ENCODE measurements around the gene HYDIN.

HYDIN gene

DNA sequence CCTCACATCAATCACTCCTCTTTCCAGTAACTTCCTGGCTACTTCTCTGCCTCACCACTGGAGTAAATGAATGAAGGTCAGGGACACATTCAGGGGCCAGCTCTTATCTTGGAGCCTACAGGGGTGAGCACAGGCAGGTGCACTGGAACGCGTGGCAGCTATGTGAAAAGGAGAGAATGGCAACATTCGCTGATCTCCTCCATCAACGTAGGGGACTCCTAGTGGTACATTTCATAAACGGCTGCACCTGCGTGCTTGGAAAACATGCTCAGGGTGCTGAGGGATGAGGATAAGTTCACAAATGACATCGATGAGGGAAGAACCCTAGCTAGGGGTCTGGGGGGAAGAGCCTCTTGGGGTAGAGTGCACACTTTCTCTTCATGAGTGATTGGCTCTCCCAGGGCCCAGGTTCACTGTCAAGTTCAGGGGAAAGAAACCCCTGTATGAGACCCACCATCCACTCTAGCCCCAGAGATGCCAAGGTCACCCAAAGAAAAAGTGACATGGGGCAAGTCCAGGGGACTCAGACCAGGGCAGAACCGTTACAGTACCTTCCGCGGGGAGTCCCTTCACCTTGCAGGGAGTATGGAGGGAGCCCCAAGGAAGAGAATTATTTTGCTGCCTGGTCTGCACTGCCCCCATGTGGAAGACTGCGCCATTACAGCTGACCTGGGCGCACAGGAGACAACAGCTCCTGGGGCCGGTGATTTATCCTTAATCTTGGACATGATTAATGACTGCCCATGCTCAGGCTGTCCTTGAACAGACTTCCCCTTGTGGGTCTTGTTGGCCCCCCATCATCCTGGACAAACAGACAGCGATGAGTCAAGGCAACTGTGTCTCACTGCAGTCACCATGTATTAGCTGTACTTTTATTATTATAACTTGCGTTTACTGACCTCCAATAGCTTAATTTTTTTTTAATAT is 459.6 kb downstream of the HYDIN start:
- Histone ChIP-seq H3K79me2 (ENCODE audit: low read length) (no peaks in the 10 kb centered on the region), H3K27ac (ENCODE audit: low read length) (no peak overlapping the region), H2AFZ (ENCODE audit: low read depth, low read length) (no peak overlapping the region), H3K4me1 (ENCODE audit: low read length) (no peaks in the 10 kb centered on the region), H3K36me3 (replicated peaks; ENCODE audit: low read depth, low read length) (peaks cover 13% of the 10 kb centered on the region), H3K27me3 (ENCODE audit: low read depth, low read length) (no peaks in the 10 kb centered on the region), H3K4me2 (ENCODE audit: low read length) (no peak overlapping the region), H3K4me3 (ENCODE audit: low read length) (no peak overlapping the region), H3K9me3 (ENCODE audit: insufficient read depth, low read length) (no peaks in the 10 kb centered on the region), H3K9ac (ENCODE audit: low read length) (no peak overlapping the region), H4K20me1 (ENCODE audit: insufficient read depth, low read length) (no peaks in the 10 kb centered on the region)
- TF ChIP-seq, protein P1, sequence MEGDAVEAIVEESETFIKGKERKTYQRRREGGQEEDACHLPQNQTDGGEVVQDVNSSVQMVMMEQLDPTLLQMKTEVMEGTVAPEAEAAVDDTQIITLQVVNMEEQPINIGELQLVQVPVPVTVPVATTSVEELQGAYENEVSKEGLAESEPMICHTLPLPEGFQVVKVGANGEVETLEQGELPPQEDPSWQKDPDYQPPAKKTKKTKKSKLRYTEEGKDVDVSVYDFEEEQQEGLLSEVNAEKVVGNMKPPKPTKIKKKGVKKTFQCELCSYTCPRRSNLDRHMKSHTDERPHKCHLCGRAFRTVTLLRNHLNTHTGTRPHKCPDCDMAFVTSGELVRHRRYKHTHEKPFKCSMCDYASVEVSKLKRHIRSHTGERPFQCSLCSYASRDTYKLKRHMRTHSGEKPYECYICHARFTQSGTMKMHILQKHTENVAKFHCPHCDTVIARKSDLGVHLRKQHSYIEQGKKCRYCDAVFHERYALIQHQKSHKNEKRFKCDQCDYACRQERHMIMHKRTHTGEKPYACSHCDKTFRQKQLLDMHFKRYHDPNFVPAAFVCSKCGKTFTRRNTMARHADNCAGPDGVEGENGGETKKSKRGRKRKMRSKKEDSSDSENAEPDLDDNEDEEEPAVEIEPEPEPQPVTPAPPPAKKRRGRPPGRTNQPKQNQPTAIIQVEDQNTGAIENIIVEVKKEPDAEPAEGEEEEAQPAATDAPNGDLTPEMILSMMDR (IDR thresholded peaks at IDR 0.05; ENCODE audit: low read depth, low read length), result peak; percentile 86
- TF ChIP-seq EZH2phosphoT487 (IDR thresholded peaks at IDR 0.05; ENCODE audit: low read depth), result no peak

DNA sequence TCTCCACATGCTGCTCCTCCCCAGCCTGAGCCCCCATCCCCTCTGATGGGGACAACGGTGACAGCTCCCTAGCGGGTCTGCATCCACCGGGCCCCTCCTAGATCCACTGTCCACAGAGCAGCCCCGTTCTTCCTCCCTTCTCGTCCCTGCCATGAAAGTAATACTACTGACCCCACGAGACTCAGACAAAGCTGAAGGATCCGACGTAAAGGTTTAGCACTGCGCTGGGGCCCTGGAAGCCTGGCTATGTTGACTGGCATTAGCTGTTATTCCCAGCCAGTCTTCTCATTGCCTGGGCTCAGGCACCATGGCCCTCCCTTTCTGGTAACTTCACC is 460.3 kb downstream of the HYDIN start:
- Histone ChIP-seq H4K20me1 (ENCODE audit: insufficient read depth, low read length) (no peaks in the 10 kb centered on the region), H3K79me2 (ENCODE audit: low read length) (no peaks in the 10 kb centered on the region), H3K9me3 (ENCODE audit: insufficient read depth, low read length) (no peaks in the 10 kb centered on the region), H3K9ac (ENCODE audit: low read length) (no peak overlapping the region), H3K4me3 (ENCODE audit: low read length) (no peak overlapping the region), H3K36me3 (replicated peaks; ENCODE audit: low read depth, low read length) (peaks cover 13% of the 10 kb centered on the region), H3K4me2 (ENCODE audit: low read length) (no peak overlapping the region), H3K4me1 (ENCODE audit: low read length) (no peaks in the 10 kb centered on the region), H3K27me3 (ENCODE audit: low read depth, low read length) (no peaks in the 10 kb centered on the region), H3K27ac (ENCODE audit: low read length) (no peak overlapping the region), H2AFZ (ENCODE audit: low read depth, low read length) (no peak overlapping the region)
- TF ChIP-seq EZH2phosphoT487 (IDR thresholded peaks at IDR 0.05; ENCODE audit: low read depth), result no peak
- TF ChIP-seq, protein P1 (IDR thresholded peaks at IDR 0.05; ENCODE audit: low read depth, low read length), result no peak

DNA sequence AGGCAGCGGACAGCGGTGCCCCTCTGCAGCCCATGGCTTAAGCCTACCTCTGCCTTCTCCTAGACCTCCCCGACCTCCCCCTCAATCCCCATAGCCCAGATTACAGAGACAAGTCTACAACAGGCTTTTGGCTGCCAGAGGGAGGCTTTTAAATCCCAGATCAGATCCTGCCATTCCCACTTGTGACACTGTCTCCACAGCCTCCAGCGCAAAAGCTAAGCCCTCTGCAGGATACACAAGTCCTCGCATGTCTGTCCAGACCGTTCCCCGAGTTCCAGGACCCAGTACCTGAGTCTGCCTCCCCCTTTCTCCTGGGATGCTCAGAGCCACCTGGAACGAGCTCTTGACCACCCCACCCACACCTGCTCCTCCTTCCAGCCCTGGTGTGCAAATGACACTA is 460.8 kb downstream of the HYDIN start:
- H3K27me3 ChIP-seq (ENCODE audit: low read depth, low read length), result no peaks in the 10 kb centered on the region
- peaks cover 13% of the 10 kb centered on the region for H3K36me3 ChIP-seq (replicated peaks; ENCODE audit: low read depth, low read length)
- H3K4me2 ChIP-seq (ENCODE audit: low read length), result no peak overlapping the region
- no peak overlapping the region for H3K4me3 ChIP-seq (ENCODE audit: low read length)
- no peaks in the 10 kb centered on the region for H4K20me1 ChIP-seq (ENCODE audit: insufficient read depth, low read length)
- no peak overlapping the region for H3K27ac ChIP-seq (ENCODE audit: low read length)
- no peaks in the 10 kb centered on the region for H3K4me1 ChIP-seq (ENCODE audit: low read length)
- no peaks in the 10 kb centered on the region for H3K79me2 ChIP-seq (ENCODE audit: low read length)
- H3K9ac ChIP-seq (ENCODE audit: low read length), result no peak overlapping the region
- no peak overlapping the region for H2AFZ ChIP-seq (ENCODE audit: low read depth, low read length)
- no peak for TF ChIP-seq EZH2phosphoT487 (IDR thresholded peaks at IDR 0.05; ENCODE audit: low read depth)
- TF ChIP-seq, protein P1 (IDR thresholded peaks at IDR 0.05; ENCODE audit: low read depth, low read length), result no peak
- H3K9me3 ChIP-seq (ENCODE audit: insufficient read depth, low read length), result no peaks in the 10 kb centered on the region

DNA sequence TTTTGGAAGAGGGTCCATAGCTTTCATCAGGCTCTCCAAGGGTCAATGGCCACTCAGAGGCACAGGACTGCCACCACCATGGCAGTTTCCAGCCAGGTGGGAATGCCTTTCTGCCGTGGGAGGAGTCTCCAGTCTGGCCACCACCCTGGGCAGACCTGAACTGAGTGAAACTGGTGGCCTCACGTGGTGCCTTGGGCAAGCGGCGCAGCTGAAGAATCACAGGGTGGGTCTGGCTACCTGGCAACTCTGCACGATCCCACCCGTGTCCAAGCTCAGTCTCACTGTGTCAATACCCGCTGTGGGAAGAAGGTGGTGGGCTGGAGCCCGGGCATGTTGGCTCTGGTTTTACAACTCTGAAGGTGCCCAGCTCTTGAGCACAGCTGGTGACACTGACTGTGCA is 461.4 kb downstream of the HYDIN start:
- no peak overlapping the region for H3K4me3 ChIP-seq (ENCODE audit: low read length)
- TF ChIP-seq, protein P1 (IDR thresholded peaks at IDR 0.05; ENCODE audit: low read depth, low read length), result no peak
- no peak for TF ChIP-seq EZH2phosphoT487 (IDR thresholded peaks at IDR 0.05; ENCODE audit: low read depth)
- H3K4me2 ChIP-seq (ENCODE audit: low read length), result no peak overlapping the region
- no peak overlapping the region for H3K27ac ChIP-seq (ENCODE audit: low read length)
- H3K9me3 ChIP-seq (ENCODE audit: insufficient read depth, low read length), result no peaks in the 10 kb centered on the region
- H3K9ac ChIP-seq (ENCODE audit: low read length), result no peak overlapping the region
- peaks cover 13% of the 10 kb centered on the region for H3K36me3 ChIP-seq (replicated peaks; ENCODE audit: low read depth, low read length)
- no peak overlapping the region for H2AFZ ChIP-seq (ENCODE audit: low read depth, low read length)
- no peaks in the 10 kb centered on the region for H3K79me2 ChIP-seq (ENCODE audit: low read length)
- no peaks in the 10 kb centered on the region for H4K20me1 ChIP-seq (ENCODE audit: insufficient read depth, low read length)
- no peaks in the 10 kb centered on the region for H3K27me3 ChIP-seq (ENCODE audit: low read depth, low read length)
- no peaks in the 10 kb centered on the region for H3K4me1 ChIP-seq (ENCODE audit: low read length)

All from OCI-LY3 (cell line).